ENCODE data around the gene CDHR2.
"Not testable (repeated sequence)": the region's sequence is repeated elsewhere in the genome, so short reads cannot be mapped to it uniquely, and the experiment has no call there.

- TF ChIP-seq POLR2A, CTCF (IDR thresholded peaks at IDR 0.05): not testable (repeated sequence)
These were observed 42.5 kb downstream of the CDHR2 start for GRCh38 chr5:176591667-176592066.
